Measurements from ENCODE around the gene SLC7A5.
"Not testable (repeated sequence)": the region's sequence is repeated elsewhere in the genome, so short reads cannot be mapped to it uniquely, and the experiment has no call there.

Gene SLC7A5

DNA sequence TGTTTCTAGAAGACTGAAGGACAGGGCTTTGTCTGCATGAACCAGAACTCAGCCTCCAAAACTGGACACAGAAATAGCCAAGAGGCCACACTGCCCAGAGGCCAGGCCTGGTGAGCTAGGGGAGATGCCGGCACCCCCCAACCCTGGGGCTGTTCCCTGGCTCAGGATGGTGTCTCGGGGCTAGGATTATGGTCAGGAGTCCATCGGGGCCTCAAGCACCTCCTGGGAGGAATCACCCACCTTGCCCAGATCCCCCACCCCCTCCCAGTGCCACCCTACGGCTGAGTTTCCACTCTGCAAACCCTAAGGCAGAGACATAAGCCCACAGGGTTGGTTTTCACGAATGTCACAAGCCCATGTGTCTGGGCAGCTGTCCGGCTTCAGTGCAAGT lies 37.2 kb downstream of the SLC7A5 start:
- peak in 1 of 2 experiments; percentile 23 for DNase-seq

DNA sequence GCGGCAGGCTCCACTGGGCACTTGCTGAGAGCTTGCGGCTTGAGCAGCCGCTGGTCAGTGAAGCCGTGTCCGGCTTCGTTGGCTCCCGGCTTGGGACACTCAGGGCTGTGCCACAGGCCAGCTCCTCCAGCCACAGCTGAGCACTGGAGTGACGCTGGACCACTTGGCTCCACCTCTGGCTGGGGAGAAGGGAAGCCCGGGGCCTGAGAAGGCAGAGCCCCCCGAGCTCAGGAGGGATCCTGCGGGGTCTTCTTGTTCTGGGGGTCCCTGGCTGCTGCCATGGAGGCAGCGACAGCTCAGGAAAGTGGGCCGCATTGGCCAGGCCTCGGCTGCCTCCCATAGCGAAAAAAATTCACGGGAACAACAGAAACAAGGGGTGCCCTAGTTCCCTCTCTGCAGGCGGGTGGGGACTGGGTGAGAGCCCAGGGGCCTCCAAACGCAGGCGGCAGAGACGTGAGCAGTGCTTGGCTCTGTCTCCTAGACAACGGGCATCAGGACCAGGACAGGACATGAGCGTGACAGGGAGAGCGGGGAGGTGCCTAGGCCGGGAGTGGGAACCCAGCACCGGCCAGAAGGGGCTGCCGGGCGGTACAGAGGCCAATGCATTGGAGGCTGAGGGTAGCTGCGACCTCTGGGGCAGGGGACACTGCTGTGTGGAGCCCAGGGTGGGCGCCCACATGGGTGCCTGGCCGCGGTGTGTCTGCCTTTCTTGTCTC lies 37.7 kb downstream of the SLC7A5 start:
- DNase-seq, result peak in 1 of 2 experiments; percentile 29

DNA sequence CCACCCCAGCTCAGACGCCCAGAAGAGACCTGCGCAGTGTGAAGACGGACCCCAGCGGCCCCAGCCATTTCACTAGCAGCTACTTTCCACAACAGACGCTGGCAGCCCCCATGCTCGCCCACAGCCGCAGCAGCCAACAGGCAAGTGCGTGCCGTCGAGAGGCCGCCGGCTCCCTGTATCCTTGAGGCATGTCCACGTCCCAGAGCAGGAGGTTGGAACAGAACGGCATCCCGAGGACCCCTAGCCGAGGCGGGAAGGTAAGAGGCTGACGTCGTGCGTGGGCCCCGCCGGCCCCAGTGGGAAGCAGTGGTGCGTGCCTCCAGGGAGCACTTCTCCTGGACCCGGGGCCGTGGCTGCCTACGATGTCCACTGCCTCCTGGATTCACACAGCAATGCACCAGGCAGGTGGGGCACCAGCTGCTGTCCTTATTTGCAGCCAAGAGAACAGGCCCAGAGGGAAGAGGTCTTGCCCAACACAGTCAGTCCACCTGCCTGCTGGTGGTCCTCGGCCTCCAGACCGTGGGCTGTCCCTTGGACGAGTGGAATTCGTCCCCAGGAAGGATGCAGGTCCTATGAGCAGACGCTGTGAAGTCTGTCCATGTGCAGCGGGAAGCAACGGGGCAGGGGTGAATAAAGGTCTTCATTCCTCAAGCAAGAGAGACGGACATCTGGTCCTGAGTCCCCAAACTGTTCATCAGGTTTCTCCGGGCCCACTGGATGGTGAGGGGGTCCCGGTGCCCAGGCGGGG lies 38.5 kb downstream of the SLC7A5 start:
- peak; percentile 28 for DNase-seq

DNA sequence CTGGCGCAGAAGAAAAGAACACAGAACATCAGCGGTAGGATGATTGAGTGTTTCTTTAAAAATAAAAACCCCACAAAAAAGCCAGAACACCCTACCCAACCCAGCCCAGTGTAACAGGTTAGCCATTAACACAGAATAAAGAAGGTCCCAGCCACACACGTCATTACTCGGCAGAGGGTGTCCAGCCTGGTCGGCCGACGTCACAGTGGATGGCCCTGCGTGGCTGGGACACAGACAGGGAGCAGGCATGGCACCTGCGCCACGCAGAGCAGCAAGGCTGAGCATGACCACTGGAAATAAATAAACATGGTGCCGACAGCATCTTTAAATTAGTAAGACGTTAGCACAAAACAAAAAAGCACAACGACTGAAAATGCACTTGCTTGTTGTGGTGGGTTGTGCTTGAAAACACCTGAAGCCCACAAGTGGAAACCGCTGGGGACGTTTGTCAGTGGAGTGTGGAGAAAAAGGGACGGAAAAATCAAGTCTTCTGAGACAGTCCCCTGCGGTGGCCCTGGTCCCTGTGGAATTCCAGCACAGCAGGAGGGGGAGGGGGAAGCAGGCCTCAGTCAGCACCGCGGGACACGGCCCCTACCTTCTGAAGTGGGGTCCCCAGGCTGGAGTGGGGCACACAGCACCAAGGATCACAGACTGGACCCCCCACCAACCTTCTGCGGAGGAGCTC lies 39.2 kb downstream of the SLC7A5 start:
- DNase-seq, result peak in 1 of 2 experiments; percentile 24

DNA sequence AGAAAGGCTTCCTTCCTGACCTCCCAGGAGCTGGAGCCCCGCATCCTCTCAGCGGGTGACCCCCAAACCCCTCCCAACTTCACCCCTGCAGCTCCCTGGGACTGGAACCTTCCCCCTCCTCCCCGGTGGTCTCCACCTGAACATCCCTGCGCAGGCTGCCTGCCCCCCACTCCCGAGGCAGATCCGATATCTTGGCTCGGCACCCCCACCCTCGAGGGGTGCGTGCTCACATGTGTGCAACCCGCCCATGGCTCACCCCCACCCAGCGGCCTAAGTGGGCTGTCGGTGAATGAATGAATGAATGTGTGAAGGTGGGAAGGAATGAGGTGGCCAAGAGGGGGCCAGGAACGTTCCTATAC lies 39.7 kb downstream of the SLC7A5 start:
- peak in 1 of 2 experiments; percentile 39 for DNase-seq

DNA sequence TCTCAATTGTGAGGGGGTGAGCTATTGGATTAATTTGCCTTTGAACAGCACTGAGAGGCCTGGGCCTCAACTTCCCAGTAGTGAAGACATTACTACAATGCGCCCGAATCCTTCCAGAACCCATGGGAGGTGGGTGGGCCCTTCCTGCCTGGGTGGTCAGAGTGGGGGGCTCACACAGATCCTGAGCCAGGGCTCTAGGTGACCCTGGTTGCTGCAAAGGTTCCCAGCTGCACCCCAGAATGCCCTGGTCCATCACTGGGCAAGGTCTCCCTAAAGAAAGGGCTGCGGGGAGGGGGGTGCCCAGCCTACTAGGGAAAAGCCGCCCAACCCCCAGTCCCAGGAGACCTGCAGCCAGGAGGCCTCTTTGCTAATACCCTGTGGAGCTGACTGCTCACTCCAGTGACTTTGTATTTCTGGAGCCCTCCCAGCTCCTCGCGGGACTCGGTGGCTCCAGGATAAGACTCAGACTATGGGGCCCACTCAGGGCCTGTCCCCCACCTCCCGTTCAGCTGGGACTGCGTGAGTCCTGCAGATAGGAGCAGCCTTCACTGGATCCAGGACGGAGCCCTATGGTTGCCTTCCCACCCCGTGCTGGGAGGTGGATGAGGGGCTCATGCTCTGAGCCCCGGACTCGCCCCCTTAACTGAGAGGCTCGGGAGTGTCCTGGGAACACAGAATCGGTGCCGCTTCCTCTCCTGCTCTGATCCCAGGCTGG lies 40.2 kb downstream of the SLC7A5 start:
- peak; percentile 43 to 53 for DNase-seq

DNA sequence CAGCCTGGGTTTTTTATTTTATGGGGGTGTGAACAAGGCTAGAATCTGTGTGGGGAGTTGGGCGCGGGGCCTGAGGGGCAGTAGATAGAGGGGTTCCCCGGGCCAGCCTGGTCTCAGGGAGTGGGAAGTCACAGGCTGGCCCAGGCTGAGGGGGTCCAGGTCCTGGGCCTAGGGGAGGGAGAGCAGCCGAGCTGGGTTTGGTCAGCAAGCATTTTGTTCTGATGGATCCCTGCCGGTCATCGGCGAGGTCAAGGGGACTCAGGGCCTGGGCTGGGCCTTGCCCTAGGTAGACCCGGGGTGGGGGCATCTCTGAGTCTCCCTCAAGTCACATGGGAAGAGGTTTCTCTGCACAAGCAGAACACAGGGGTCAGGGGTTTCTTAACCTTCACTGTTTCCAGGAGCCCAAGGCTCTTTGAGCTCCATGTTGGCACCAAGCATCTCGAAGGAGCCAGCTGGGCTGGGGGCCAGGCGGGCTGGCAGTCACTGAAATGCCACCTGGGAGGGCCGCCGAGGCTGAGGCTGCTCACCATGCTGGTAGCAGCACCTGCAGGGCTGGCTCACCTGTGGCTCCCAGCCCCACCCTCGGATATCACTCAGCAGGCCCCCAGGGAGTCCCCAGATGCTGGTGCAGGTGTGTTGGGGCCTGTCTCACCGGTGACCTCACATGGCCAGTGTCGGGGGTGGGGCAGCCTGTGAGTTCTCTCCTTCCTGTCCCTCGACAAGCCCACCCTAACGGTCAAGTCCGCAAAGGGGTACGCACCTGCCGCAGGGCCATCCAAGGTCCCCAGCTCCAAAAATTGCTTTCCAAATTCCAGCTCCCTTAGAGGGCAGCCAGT lies 41.0 kb downstream of the SLC7A5 start:
- peak in 1 of 2 experiments; percentile 55 for DNase-seq

DNA sequence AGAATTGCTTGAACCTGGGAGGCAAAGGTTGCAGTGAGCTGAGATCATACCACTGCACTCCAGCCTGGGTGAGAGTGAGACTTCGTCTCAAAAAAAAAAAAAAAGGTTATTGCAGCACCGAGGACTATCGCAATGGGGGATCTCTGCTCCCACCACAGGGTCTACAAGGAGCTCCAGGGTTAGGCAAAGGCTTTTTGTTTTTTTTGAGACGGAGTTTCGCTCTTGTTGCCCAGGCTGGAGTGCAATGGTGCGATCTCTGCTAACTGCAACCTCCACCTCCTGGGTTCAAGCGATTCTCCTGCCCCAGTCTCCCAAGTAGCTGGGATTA lies 41.8 kb downstream of the SLC7A5 start:
- DNase-seq, result not testable (repeated sequence)

DNA sequence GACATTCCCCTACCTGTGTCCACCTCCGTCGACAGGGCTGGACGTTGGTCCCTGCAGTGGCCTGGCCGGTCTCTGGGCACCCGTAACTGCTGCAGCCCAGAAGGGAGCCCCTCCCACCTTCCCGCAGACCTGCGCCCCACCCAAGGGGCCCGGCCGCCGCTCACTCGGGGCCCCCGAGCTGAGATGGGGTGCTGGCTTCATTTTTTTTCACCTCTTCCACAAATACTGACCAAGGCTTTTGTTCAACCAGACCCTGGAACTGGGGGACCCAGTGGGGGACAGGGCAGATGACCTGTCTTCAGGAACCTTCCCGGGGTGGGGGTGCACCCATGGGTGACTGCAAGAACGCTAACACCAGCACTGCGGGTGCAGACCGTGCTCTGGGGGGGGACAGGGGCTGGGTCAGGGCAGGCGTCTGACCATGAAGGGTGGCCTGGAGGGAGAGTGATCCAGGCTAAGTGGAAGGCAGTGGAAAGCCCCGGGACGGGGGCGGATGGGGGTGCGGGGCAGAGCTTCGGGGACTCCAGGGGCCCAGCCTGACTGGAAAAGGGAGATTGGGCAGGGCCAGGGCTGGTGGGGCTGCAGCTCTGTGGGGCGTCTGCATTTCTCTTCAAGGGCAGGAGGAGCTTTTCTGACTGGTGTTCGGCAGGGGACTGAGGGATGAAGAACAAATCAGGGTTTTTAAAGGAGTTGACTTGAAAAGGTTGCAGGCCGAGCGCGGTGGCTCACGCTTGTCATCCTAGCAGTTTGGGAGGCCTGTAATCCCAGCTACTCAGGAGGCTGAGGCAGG lies 42.3 kb downstream of the SLC7A5 start:
- DNase-seq, result peak; percentile 24 to 29

DNA sequence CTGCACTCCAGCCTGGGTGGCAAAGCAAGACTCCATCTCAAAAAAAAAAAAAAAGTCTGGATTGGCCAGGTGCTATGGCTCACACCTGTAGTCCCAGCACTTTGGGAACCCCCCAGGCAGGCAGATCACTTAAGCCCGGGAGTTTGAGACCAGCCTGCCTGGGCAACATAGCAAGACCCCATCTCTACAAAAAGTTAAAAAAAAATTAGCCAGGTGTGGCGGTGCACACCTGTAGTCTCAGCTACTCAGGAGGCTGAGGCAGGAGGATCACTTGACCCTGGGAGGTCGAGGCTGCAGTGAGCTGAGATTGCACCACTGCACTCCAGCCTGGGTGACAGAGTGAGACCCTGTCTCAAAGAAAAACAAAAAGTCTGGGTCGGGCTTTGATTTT lies 42.9 kb downstream of the SLC7A5 start:
- DNase-seq, result not testable (repeated sequence)

DNA sequence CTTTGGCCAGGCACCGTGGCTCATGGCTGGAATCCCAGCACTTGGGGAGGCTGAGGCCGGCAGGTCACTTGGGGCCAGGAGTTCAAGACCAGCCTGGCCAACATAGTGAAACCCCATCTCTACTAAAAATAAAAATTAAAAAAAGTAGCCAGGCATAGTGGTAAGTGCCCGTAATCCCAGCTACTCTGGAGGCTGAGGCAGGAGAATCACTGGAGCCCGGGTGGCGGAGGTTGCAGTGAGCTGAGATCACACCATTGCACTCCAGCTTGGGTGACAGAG lies 43.5 kb downstream of the SLC7A5 start:
- DNase-seq, result not testable (repeated sequence)

DNA sequence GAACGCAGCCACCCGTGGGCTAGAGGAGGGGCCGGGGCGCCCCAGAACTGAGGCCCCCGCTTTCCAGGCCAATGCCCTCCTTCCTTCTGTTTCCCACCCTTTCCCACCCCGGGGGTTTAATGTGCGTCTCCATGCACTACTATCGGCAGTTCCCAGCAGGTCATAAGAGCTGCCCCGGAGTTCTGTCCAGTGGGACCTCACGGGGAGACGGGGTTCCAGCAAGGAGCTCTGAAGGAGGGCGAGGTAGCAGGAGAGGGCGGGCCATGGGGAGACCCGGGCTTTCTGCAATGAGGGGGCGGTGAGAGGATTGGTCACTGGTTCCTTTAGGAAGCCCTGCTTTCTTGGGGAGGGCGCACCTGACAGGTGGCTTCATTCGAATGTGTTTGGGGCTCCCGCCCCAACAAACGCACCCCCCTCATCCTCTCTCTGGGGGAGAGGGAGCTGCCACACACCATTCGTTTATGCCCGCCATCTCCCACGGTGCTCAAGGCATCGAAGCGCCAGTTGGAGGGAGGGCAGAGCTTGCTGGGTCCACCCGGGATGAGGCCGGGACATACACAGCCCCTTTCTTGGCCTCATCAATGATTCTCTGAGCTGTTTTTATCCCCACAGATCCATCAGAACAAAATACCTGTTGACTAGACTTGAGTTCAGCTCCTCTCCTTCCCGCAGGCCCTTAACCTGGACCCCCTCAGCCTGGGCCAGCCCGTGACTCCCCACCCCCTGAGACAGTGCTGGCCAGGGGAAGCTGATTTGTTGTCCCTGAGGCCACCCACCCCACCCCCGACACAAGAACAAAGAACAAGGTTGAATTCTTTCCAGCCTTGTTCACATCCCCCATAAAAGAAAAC lies 44.1 kb downstream of the SLC7A5 start:
- DNase-seq, result no peak

DNA sequence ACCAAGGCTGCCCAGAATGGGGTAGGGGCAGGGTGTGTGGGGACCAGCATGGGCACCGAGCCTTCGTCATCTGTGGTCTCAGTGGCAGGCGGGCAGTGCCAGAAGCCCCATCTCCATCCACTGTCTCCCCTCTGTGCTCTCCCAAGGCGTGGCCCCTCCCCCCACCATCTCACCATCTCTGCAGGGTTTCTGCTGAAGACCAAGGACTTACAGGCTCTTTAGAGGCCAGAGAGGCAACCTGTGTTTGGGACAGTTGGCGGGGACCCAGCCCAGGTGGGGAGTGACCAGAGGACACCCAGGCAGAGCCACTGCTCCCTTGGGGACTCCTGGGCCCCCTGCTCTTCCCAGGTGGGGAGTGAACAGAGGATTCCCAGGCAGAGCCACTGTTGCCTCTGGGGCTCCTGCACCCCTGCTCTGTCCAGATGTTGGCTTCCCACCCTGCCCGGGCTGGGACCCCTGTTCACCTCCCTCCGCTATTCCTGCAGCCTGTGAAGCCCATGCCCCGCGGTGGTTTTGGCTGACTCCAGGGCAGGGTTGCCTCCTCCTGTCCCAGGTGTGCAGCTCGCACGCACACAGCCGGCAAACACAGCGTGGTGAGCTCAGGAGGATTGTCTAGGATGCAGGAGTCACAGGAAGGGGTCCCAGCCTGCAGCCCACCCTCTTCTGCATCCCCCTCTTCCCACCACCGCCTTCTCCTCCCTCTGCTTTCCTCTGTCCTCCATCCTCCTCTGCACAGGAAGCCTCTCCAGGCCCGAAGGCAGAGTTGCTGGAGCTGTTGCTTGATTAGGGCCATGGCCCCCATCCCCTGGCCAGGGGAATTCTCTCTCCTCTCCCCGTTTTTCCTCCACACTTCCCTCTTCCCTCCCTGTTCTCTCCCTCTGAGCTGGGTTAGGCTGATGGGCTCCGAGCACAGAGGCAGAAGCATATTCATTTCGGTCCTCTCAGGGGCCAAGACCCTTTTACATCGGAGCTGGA lies 45.0 kb downstream of the SLC7A5 start:
- DNase-seq, result no peak

DNA sequence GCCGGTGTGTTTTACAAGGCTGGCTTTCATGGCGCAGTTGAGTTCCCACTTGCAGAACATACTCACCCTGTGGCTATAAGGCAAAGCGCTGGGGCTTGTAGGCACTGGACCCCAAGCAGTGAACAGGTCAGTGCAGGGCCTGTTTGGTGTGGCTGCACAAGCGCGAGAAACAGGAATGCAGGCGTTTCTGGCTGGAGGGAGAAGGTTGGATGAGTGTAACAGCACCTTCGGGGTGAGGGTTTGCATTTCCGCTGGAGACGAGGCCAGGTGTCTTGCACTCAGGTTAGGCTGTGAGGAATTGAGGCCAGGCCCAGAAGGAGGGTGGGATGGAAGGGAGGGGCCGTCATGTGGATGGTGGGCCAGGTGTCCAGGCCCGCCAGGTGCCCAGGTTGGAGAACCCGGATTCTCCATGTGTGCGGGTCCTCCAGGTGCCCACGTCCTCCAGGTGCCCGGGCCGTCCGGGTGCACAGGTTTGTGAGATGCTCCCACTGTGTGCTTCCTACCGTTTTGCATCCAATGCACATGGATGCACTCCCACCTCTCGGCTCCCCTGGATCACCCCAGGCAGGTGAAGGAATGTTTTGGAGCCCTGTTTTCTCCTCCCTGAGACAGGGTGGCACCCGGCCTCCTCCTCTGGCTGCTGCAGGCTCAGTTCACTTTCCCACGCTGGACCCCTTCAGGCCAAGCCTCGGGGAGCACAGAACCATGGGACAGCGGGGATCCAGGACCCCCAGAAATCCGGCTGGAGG lies 46.0 kb downstream of the SLC7A5 start:
- no peak for DNase-seq

DNA sequence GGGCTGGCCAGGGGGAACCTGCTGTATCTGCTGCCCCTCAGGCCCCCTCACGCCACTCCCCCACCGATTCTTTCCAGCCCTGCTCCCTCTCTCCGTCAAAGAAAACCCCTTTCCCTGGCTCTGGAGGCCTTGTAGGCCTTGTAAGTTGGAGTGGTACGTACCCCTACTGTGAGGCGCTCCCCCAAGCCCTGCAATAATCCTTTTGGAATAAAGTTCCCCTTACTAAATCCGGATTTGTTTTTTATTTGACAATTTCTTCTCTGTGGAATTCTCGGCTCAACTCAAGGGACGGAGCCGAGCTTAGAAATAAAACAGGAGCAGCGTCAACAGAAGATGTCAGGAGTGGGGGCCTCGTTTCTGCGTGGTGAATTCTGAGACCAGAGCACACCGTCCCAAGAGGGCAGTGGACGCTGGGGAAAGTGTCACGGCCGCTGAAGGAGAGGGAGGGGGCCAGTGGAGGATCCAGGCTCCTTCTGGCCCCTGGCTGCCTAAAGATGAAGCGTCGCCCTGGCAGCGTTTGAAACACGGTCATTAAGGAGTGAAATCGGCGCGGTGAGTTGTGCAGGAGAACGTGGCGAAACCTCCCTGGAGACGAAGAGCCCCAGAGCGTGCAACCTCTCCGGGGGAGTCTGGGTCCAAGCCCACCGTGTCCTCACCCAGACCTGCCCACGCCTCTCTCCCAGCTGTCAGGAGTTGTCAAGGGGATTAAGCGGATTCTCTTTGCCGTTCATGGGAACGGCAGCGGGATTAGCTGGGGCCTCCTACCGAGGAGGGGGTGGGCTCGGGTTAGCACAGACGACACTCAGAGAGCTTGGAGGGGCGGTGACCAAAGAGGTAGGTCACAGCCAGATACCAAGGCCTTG lies 47.0 kb downstream of the SLC7A5 start:
- DNase-seq, result no peak

DNA sequence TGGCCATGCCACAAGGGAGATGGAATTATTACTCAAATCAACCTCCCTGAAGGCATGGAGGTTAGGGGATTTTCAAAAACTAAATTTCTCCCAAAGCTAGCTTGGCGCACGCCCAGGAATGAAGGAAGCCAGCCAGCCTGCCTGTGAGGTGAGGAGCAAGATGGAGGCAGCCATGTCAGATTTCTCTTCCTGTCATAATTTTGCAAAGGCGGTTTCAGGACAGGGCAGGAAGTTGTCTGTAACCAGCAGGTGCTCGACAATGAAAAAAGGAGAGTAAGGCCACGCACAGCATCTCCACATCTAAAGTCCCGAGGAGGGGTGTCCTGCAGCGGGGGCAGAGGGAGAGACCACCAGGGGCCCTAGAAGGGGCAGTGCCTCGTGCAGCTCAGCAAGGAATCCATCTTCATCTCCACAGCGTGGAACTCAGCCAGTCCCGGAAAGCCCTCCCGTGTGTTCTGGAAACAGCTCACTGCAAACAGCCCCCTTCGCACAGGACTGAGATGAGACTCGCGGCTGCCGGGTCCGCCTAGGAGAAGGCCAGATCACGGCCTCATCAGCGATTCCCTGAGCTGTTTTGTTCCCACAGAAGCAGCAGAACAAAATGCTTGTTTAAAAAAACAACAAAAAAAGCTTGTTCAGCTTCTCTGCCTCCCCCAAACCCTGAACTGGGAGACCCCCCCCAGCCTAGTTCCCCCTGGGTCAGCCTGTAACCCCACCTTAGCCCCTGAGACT lies 47.8 kb downstream of the SLC7A5 start:
- DNase-seq, result no peak

DNA sequence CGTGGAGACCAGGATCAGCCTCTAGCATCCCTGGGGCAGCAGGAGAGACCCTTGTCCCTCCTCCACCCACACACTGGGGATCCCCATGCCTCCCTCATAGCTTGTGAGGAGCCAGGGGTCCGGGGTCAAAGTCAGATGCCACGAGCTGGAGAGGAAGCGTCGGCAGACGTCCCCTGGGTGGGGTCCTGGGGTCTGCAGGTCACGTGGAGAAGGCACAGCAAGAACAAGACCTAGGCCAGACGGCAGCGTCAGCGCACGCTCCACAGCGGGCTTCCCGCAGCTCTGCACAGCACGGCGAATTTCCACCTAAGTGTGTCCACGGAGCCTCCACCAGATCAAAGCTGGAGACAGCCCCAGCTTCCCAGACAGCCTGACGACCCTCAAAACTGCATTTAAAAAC lies 49.3 kb downstream of the SLC7A5 start:
- no peak for DNase-seq
